ENCODE results near the gene TTLL3.

DNA sequence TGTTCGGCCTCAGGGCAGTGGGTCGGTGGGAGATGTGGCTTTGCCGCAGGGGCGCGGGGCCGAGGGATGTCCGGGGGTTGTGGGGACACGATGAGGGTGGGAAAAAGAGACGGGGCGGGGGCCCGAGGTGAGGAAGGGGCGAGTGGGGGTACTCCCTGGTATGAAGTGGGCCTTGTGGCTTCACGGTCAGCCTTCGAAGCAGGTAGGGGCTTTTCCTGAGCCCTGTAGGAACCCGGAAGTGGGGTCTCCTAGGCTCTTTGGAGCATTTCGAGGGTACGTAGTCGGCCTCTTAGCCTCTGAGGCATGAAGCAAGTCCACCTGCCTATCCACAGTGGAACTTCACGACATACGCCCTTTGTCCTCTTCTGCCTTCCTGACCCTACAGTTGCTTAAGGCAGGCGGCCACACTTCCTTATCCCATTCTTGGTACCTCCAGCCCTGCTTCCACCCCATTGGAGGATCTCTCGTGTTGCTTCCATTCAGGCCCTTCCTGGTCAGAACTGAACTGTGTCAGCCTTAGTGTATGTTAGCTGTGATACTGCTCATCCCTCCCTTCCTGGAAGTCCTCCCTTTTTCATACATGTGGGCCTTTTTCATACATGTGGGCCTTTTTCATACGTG lies 16.8 kb upstream of the TTLL3 start:
- TF ChIP-seq EZH2phosphoT487 (IDR thresholded peaks at IDR 0.05; ENCODE audit: borderline replicate concordance, low read length): no peak
- TF ChIP-seq, protein P1, sequence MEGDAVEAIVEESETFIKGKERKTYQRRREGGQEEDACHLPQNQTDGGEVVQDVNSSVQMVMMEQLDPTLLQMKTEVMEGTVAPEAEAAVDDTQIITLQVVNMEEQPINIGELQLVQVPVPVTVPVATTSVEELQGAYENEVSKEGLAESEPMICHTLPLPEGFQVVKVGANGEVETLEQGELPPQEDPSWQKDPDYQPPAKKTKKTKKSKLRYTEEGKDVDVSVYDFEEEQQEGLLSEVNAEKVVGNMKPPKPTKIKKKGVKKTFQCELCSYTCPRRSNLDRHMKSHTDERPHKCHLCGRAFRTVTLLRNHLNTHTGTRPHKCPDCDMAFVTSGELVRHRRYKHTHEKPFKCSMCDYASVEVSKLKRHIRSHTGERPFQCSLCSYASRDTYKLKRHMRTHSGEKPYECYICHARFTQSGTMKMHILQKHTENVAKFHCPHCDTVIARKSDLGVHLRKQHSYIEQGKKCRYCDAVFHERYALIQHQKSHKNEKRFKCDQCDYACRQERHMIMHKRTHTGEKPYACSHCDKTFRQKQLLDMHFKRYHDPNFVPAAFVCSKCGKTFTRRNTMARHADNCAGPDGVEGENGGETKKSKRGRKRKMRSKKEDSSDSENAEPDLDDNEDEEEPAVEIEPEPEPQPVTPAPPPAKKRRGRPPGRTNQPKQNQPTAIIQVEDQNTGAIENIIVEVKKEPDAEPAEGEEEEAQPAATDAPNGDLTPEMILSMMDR (conservative IDR thresholded peaks at IDR 0.05; ENCODE audit: low read depth, low read length): no peak
- TF ChIP-seq EZH2 (IDR thresholded peaks at IDR 0.05; ENCODE audit: low read length, unreplicated experiment): no peak

All from PC-3 (cell line).